GM18951 (cell line): ENCODE results near the gene SLC36A2.
"Not testable (repeated sequence)": the region's sequence is repeated elsewhere in the genome, so short reads cannot be mapped to it uniquely, and the experiment has no call there.

Source experiments
- POLR2A ChIP-seq: IDR thresholded peaks from 4 replicates; pipeline ENCODE4 v1.6.1; 2011; ENCODE audit warnings: mild to moderate bottlenecking; ENCODE audit not compliant: insufficient read length, insufficient read depth; ENCODE audit errors: extremely low read depth
- in situ Hi-C: fragments of 300-500 bp; cut with MboI; formaldehyde crosslinking; loops from one replicate; pipeline ENCODE4 v1.12.0; 2022; ENCODE audit warnings: low sequenced_read_pairs, mixed read lengths, inconsistent platforms; ENCODE audit not compliant: unreplicated experiment

SLC36A2 gene

DNA sequence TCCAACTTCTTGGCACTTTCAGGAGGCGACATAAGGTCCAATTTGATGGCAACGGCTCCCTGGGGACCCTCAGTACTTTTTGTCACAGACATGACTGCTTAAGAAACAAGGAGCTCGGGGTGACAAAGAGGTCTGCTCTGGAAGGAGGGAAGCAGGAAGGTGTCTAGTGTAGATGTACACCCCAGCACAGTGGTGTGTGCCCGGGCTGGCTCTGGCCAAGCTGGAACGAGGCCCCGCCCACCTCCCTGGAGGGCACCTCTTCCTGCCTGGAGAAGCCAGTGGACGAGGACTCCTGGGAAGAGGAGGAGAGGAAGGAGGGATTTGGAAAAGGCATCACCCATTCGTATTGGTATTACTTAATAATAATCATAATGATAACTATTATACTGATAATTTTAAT lies at the start of gene SLC36A2:
Gene SLC36A2 (minus strand): TSS at position 191 of the 400 bp plus-strand sequence. CDS start 99 bp downstream, at position 92.
- no peak for TF ChIP-seq POLR2A

DNA sequence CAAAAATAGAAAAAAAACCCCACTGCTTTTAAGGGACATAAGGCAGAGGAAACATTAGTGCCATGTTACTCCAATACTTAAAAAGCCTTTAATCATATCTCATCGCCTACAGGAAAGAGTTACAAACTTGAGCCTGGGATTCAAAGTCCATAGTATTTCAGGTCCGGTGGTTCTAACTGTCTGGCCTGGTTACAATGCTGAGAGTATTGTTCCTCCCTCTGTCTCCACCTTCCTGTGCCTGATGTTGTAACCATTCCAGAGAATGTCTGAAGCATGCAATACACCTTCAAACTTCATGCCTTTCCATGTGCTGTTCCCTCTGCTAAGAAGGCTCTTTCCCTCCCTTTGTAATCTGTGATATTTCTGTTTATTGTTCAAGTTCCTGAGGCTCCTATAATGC lies 41.6 kb upstream of the SLC36A2 start:
- no peak for TF ChIP-seq POLR2A
- in situ Hi-C loops: no loop called here

More for the DNA sequence above, at the start of gene SLC36A2:
- in situ Hi-C loops: no loop called here

DNA sequence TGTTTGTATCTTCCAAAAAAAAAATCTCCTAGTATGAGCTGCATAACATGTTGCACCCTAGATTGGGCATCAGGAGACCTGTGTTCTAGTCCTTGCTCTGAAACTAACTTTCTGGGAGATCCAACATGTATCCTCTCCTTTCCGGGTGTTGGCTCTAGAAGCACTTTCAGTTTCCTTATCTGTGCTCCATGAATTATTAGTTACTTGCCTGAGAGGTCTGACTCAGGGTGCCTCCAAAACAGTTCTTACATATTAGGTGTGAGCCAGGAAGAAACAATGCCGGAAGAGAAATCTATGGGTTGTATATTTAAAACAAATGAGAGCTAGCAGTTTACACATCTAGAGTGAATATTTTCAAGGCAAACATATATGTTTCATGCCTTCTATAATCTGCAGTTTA lies 36.7 kb upstream of the SLC36A2 start:
- in situ Hi-C loops: no loop called here
- no peak for TF ChIP-seq POLR2A

DNA sequence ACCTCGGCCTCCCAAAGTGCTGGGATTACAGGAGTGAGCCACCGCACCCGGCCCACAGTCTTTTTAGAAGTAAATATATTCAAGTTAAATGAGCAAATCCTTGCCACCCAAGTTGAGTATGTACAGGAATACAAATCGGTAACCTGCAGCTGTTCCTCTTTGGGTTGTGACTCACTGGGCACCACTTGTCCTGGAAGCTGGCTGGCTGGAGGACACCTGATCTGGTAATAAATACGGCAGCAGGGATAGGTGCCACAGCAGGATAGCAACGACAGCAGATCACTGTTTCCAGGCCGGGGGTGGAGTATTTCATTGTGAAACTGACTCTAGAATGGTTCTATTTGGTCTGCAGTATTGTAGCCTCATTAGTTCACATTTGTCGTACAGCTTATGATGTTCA lies 35.7 kb upstream of the SLC36A2 start:
- no peak for TF ChIP-seq POLR2A
- in situ Hi-C loops: no loop called here

DNA sequence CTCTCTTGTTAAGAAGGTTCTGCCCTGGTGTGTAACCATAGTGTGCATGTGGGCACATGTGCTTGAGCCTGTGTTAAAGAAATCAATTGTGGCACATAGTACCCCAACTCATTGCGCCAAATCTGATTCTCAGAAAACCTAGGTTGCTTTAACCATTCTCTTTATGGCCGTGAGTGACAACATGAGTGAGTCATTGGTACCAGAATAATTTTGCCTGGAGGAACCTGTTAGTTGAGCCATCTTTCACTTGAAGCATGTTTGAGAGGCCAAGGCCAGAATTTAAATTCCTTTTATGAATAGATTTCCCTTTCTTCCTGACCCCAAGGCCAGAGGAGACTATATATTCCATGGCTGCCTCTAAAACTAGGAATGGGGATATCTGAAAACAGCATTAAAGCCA lies 35.2 kb upstream of the SLC36A2 start:
- no peak for TF ChIP-seq POLR2A
- in situ Hi-C loops: no loop called here

DNA sequence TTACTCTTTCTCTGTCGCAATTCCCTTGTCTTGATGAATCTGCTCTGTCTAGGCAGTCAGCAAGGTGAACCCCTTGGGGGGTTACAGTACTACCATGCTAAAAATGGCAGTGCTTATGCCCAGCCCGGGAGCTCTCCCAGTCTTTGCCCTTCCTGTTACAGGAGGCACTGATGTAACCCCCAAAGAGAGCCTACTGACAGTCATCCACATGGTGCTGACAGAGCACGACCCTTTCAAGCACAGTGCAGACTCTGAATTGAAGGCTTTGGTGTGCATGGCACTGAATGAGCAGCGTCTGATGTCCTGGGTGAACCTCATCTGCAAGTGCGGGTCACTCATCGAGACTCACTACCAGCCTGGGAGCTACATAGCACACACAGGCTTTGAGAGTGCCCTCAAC lies 34.5 kb upstream of the SLC36A2 start:
- in situ Hi-C loops: no loop called here
- TF ChIP-seq POLR2A: no peak

DNA sequence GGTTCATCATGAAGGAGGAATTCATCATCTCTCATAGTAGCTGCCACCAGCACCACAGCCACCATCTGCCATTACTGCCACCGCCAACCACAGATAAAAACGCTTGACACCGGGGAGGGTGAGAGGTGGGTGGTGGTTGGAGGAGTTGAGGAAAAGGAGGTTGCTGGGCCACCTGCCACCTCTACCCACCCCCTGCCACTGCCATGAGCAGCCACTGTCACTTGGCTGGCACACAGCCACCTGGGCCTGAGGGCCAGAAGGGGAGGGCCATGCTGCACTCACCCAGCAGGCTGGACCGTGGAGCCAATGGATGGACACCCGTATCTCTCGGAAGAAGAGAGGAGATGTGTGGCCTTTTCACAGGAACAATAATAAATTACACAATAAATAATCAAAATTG lies 31.3 kb upstream of the SLC36A2 start:
- no peak for TF ChIP-seq POLR2A
- in situ Hi-C loops: no loop called here

DNA sequence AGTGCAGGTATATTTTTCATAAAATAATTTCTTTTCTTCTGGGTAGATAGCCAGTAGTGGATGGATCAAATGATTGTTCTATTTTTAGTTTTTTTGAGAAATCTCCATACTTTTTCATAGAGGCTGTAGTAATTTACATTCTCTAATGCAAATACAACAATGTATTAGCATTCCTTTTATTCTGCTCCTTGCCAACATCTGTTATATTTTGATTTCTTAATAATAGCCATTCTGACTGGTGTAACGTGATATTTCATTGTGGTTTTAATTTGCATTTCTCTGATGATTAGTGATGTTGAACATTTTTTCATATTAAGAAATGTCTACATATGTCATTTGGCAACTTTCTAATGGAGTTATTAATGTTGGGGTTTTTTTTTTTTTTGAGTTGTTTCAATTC lies 27.2 kb upstream of the SLC36A2 start:
- in situ Hi-C loops: no loop called here
- TF ChIP-seq POLR2A: no peak

DNA sequence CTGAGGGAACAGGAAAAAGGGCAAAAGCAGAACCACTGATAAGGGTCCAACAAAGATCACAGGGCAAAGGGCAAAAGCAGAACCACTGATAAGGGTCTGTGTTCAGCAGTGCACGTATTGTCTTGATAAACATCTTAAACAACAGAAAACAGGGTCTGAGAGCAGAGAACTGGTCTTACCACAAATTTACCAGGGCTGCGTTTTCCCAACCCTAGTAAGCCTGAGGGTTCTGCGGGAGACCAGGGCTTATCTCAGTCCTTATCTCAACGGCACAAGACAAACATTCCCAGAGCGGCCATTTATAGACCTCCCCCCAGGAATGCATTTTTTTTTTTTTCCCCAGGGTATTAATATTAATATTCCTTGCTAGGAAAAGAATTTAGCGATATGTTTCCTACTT lies 19.7 kb upstream of the SLC36A2 start:
- in situ Hi-C loops: not testable (repeated sequence)

DNA sequence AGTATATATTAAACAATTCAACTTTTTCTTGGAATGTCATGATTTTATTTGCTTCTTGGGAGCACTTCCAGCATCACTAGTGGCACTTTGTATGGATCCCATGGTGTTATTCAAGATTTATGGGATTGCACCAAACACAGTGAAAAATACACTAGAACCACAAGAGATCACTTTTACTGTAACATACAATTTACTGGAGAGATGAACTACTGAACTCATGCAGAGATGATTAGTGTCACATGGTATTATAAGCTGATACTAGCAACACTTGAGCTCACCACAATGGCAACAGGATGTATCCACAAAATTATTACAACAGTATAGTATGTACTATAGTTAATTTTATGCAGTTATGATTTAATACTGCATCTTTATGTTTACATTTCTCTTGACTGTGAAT lies 16.3 kb upstream of the SLC36A2 start:
- no peak for TF ChIP-seq POLR2A

DNA sequence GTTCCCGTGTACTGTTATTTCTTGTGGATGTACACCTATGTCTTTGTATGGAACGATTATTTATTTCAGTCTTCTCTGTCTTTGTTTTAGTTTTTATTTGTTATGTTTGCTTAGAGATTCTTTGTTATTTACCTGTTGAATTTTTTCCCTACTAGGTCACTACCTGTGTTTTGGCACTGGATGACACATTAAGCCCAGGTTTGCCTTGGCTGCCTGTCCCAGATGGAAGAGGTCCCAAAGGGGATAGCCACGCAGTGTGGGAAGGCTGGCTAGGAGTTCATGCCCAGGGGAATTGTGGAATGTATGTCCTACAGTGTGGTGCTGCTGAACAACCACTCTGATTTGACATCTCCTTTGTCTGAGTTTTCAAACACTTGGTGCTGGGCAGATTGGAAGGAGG lies 15.6 kb upstream of the SLC36A2 start:
- in situ Hi-C loops: no loop called here
- TF ChIP-seq POLR2A: no peak

More for the DNA sequence above, 16.3 kb upstream of the SLC36A2 start:
- in situ Hi-C loops: no loop called here

DNA sequence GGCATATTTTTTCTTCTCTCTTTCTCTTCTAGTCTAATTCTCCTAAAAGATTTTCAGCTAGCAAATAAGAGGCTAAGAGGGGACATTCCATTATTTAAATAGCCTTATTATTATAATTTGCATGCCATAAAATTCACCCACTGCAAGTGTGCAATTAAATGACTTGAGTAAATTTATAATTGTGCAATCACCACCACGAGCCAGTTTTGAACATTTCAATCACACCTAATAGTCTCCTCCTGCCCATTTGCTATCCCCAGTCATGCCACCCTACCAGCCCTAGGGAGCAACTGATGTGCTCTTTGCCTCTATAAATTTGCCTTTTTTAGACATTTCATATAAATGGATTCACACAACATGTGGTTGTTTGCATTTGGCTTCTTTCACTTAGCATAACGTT lies 12.0 kb upstream of the SLC36A2 start:
- no peak for TF ChIP-seq POLR2A
- in situ Hi-C loops: no loop called here

DNA sequence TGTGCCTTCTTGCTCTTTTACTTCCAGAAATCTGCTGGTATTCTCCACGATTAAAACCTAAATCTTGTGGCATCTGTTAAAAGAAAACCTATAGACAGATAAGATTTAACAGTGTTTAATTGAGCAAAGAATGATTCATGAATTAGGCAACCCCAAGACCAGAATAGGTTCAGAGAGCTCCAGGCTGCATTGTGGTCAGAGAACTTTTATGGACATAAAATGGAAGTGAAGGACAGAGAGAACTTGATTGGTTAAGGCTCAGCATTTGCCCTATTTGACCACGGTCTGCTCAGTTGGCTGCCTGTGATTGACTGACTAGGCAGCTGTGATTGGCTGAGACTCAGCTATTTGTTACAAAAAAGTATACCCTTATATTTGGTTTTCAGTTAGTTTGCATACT lies 10.4 kb upstream of the SLC36A2 start:
- in situ Hi-C loops: no loop called here
- TF ChIP-seq POLR2A: no peak

DNA sequence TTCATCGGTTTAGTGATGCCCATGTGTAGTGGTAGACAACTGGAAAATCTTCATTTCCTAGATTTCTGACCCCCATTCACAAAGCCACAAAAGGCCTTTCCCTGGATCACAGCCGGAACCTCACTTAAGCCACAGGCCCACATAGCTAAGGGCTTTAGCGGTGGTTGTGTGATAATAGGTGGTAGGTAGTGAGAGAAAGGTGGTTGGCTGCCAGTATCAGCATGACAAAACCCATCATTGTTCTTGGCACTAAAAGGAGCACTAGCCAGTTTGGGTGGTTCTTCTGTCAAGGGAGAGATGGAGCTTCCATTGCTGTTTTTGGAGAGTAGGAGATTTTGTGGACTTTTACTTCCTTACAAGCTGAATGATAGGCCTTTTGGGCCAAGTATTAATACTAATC lies 9.7 kb upstream of the SLC36A2 start:
- TF ChIP-seq POLR2A: no peak
- in situ Hi-C loops: no loop called here

DNA sequence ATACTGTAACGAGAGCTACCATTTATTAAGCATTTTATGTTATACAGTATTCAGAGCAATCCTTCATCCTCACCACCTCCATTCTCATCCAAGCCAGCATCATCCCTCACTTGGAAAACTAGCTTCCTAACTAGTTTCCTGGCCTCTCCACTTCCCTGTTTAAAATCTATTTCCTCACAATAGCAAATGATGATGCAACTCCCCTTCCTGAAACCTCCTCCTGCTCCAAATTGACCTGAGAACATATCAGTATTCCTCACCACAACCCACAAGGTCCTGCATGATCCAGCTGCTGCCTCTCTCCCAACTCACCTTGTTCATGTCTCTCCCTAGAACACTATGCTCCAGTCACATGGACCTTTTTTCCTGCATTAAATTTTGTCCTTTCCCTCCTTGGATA lies 4.3 kb upstream of the SLC36A2 start:
- TF ChIP-seq POLR2A: no peak
- in situ Hi-C loops: no loop called here
